Stimulated activated CD4-positive, alpha-beta T cell treated with anti-CD3 and anti-CD28 coated beads, Interleukin-2, amount 100 ng/mL, for 24 hours (primary cell): ENCODE data around the gene CLIC4.

Experiments used
- DNase-seq, 2 donors: peaks; one replicate each; pipeline ENCODE4 v3.0.0-alpha.2; 2020

CLIC4 gene

GRCh38 chr1:24825174-24825573 is 79.9 kb downstream of the CLIC4 start:
- no peak for DNase-seq

DNA sequence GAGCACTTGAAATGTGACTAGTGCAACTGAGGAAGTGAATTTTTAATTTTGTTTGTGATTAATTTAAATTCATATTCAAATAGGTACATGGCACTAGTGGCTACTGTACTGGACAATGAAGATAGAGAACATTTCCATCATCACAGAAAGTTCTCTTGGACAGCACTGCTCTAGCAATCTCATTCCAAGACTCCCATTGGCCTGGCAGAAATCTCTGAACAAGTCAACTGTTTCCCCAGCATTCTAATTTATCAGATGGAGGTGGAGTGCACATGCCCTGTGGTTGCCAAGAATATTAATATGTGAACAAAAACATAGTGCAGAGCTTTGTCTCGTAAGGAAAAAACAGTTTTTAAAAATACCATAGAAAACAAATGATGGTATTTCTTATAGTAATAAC is 81.3 kb downstream of the CLIC4 start:
- DNase-seq = no peak

DNA sequence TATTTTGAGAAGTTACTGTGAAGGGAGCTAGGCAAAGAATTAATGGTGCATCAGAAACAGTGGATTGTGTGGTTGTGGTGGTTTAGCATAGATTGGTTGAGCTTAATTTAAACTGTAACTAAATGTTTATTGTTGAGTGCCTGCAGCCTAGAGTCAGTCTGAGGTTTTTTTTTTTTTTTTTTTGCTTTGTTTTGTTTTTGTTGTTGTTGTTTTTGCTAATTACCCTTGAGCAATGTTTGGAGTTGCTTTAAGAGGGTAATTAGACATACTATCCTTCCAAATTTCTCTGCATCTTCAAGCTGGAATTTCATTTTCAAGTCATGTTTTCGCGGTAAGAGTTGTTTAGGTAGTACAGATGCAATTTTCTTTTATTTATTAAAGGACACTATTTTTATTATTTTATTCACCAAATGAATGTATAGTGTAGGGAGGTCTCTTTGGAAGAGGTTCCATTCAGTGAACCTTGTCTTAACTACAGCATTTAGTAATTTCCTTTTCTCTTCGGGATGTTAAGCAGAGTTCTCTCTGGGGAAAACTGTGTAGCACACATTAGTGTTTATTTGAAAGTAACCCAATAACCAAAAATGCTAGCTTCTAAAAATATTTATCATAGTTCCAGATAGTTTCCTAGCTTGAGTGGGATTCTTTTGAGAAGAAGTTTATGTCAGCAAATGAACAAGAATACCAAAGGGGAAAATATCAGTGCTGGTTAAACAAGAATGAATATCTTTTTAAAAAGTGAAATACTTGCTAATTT is 82.3 kb downstream of the CLIC4 start:
- DNase-seq = no peak

DNA sequence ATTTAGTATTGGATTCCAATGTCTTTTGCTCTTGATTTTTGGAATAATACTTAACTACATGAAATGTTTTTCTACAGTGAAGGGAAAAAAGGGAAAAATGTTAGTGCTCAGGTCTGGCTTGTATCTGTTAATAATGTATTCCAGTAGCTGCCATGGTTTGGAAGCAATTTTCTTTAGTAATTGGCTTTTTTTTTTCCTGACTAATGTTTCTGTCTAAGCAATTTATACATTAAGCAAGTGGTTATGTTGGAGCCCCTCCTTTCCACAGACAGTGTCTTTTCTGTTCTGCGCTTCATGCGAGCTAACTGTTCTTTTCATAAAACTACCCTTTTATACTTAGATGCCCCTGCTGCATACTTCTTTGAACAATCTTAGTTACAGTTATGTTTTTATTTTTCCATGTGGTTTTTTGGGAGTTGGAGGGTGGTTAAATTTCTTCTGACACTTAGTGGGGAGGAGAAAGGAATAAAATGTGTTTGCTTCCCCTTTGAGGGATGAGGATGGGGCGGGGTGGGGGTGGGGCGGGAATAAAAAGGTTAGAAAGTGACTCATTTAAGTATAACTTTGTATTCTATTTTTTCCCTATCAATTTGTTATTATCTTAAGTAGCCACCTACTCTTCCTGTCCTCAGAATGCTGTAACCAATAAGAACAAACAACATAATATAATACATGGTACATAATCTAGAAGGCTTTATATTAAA is 83.1 kb downstream of the CLIC4 start:
- DNase-seq = no peak

GRCh38 chr1:24828887-24829192 is 83.6 kb downstream of the CLIC4 start:
- no peak for DNase-seq

- no peak for DNase-seq
Measured at GRCh38 chr1:24830680-24831272, 85.5 kb downstream of the CLIC4 start.

DNA sequence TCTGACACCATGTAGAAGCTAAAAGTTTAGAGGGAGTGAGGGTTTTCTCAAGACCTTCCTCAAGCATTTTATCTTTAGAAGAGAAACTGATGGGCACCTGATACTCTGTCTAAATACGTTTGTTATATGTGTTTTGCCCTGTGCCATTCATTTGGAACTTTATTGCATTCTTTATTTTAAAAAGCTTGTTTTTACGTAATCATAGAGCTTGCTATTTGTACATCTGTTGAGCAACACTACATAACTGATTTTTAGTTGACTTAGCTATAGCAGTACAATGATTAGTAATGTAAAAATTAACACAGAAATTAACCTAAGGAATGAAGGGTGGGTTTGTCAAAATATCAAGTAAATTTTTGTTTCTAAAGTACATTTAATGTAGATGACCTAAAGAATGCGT is 96.3 kb downstream of the CLIC4 start:
- no peak for DNase-seq

DNA sequence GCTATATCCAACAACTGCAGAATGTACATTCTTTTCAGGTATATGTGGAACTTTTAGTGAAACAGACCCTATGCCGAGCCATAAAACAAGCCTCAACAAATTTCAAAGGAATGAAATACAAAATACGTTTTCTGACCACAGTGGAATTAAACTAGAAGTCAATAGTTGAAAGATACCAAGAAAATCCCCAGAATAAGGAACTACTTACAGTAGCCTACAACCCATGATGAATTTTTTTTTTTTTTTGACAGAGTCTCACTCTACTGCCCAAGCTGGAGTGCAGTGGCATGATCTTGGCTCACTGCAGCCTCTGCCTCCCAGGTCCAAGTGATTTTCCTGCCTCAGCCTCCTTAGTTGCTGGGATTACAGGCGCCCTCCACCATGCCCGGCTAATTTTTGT is 101.4 kb downstream of the CLIC4 start:
- DNase-seq = no peak

DNA sequence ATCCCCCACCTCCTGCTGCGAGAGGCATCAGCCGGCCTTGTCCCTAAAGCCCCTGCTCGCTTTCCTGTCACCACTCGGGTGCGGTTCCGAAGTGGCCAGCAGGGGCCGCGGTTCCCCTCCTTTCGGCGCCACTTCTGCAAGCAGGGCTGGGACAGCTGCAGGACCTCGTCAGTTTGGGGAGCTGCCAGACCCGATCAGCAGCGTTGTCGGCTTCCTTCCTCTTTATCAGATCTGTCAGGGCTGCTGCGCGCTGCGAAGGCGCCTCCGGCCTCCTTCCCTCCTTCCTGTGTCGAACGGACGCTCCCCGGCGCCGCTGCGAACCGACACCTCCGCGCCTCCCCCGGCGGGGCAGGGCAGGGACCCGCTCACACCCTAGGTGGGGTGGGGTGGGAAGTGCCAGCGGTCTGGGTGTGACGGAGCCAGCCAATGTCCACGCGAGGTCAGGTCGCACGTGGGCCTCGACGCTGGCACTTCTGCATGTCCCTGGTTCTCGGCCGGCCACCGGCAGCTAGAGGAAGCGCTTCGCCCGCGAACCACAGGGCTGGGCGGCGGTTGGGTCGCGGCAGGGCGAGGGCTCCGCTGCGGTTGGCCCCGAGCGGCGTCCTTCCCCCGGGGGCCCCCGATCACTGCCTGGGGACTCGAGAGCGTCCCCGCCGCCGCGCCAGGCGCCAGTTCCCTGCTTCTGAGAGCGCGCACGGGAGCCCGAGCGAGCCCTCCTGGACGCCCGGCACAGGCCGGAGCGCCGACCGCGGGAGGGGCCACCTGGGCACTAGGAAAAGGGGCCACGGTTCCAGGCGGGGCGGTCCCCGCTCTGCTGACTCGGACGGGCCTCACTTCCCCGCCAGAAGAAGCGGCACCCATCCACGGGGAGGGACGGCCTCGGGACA is 103.0 kb downstream of the CLIC4 start:
- DNase-seq = peak; percentile 92 to 94

GRCh38 chr1:24849672-24850295 is 104.5 kb downstream of the CLIC4 start:
- DNase-seq = peak; percentile 14 to 18

DNA sequence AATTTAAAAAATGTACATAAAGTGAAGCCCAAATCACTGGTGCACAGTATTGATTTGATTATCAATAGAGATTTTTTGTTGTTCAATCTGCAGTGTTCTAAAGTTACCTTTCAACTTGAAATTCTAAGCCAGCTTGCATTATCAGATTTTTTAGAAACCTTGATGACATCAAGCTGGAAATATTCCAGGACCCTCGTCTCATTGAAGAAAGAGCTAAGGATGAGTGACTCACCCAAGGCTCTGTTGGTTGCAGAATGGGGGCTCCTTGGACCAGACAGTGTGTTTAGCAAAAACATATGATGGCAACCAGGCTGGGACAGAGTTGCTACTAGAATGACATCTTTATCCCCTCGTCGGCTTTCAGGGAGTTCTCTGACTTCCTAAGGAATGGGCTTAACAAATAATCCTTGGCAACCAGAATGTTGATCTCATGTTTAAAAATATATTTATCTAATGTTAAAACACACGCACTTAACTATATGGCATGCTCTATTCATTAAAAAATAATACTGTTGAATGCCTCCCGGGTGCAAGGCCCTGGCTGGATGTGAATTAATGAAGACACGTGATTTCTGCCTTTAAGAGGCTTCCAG is 105.2 kb downstream of the CLIC4 start:
- DNase-seq = no peak

GRCh38 chr1:24853649-24854048 is 108.4 kb downstream of the CLIC4 start:
- no peak for DNase-seq

GRCh38 chr1:24855474-24855873 is 110.2 kb downstream of the CLIC4 start:
- DNase-seq = peak in 1 of 2 donors; percentile 13

DNA sequence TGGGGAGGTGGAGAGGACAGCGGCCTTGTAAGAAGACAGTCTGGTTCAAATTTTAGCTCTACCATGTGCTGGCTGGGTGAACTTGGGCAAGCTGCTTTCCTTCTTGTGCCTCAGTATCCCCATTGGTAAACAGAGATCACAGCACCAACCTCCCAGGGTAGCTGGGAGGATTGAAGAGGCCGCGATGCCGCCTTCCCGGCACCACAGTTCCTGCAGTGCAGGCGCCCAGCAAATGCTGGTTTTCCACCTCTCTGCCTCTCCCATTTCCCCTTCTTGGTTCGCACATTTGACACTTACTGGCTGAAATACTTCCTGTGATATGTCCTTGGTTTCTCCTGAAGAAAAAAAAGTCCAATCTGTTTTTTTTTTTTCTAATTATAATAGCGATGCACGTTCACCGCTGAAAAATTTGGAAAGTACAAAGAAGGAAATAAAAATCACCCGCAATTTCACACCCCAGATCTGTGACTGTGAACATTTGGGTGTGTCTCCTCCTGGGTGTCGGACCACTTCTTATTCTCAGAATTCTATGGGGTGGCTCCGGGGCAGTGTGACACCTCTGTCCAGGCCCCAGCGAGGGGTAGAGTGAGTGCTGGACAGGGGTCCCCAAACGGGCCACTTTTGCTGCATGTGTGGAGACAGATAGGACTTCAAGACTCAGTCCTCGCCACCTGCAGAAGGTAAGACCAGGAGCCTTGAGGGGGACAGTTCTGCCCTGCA is 111.7 kb downstream of the CLIC4 start:
- DNase-seq = peak in 1 of 2 donors; percentile 12

DNA sequence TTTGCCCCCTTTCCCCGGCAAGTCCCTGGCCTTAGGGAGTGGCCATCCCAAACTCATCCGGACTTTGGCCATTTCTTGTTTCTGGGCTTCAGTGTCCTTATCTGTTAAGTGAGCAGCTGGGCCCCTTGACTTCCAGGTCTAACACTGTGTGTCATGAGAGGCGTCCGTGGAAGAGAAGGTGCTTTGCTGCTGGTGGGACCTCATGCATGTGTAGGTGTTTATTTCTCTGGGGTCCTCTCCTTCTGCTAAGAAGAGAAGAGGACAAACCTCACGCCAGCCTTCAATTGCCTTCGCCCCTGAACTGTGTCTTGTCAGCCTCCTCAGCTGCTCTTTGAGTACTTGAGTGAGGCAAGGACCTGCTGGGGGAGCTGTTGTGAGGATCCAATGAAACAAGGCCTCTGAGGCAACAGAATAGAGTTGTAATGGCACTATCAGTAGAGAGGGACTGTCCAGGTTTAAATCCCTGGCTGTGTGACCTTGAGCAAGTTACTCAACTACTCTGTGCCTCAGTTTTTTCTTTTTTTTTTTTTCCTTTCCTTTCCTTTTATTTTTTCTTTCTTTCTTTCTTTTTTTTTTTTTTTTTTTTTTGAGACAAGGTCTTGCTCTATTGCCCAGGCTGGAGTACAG is 112.4 kb downstream of the CLIC4 start:
- peak in 1 of 2 donors; percentile 13 for DNase-seq

DNA sequence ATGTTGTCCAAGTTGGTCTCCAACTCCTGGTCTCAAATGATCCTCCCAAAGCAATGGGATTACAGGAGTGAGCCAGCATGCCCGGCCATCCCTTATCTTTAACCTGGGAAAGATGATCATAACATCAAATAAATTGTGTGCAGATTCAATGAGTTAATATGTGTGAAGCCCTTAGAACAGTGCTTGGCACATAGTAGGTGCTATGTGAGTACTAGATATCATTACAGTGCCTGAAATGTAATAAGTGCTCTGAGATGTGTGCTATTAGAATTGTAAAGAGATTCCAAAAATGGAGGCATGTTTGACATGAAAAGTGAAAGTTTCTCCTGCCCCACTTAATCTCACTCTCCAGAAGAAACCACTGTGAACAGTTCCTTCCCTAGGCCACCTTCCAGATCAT is 113.0 kb downstream of the CLIC4 start:
- DNase-seq = peak in 1 of 2 donors; percentile 0

GRCh38 chr1:24859063-24860010 is 114.1 kb downstream of the CLIC4 start:
- peak in 1 of 2 donors; percentile 8 for DNase-seq

- peak in 1 of 2 donors; percentile 11 for DNase-seq
Measured at GRCh38 chr1:24860841-24861240, 115.6 kb downstream of the CLIC4 start.

- DNase-seq = peak in 1 of 2 donors; percentile 12
Measured at GRCh38 chr1:24861821-24862727, 116.8 kb downstream of the CLIC4 start.
